Lower leg skin (tissue), 4 donors: Measurements from ENCODE around the gene RAPGEF2. TPM values are rescaled to one million over a fixed set of nuclear protein-coding genes. Genes with fewer than 3 reads are reported as not detected.

Experiments
- DNase-seq, 2 donors: peaks; one replicate each; pipeline ENCODE4 v3.0.0-alpha.2; 2019; ENCODE audit warnings: low spot score in 2 of 2
- H3K4me3 ChIP-seq: fragments of 200-600 bp; sonication (generic); 2 replicates; pipeline ENCODE4 v1.5.1; 2017; ENCODE audit warnings: mild to moderate bottlenecking, low read depth; ENCODE audit not compliant: poor library complexity, severe bottlenecking
- POLR2A ChIP-seq, 2 donors: fragments of 450-650 bp; IDR thresholded peaks; one replicate each; pipeline ENCODE4 v1.6.1; 2016 to 2017; ENCODE audit warnings: antibody characterized with exemption in 2 of 2, mild to moderate bottlenecking in 1 of 2, moderate library complexity in 1 of 2
- WGBS, 2 donors: methylation state at CpG; one replicate each; pipeline ENCODE4 v1.1.5; 2018; 5-methylcytosine and 5-hydroxymethylcytosine counted together
- intact Hi-C: fragments of 100-400 bp; cut with DNase I; formaldehyde crosslinking; loops from one replicate; pipeline ENCODE4 v1.15.0; 2023; ENCODE audit warnings: low total_unique reads
- total RNA-seq, 4 donors: library from RNA; depleted of rRNA; stranded (reverse); fragments of >200 nt; gene quantifications; one replicate each; pipeline ENCODE4 v1.1.0, GENCODE V29; 2016
- TF ChIP-seq, protein P1 (sequence below), 3 donors: fragments of 450-650 bp; IDR thresholded peaks; one replicate each; pipeline ENCODE4 v1.5.1; 2016; ENCODE audit warnings: antibody characterized with exemption in 3 of 3, mild to moderate bottlenecking in 3 of 3, moderate library complexity in 2 of 3

RAPGEF2 gene
- total RNA-seq, 4 donors from 2014 or later, result 38.3 to 51.7 (median 40.4) TPM

DNA sequence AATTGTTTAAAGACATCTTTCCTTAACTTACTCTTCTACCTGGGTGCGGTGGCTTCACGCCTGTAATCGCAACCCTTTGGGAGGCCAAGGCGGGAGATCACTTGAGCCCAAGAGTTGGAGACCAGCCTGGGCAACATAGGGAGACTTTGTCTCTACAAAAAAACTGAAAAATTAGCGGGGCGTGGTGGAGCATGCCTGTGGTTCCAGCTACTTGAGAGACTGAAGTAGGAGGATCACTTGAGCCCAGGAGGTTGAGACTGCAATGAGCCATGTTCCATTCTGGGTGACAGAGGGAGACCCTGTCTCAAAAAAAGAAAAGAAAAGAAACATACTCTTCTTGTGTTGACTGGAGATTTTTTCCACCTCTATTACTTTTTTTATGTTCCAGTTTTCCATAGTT lies 181.9 kb downstream of the RAPGEF2 start:
- no peak for DNase-seq
- intact Hi-C loops, result no loop called here
- TF ChIP-seq POLR2A (IDR thresholded peaks at IDR 0.05), result no peak
- TF ChIP-seq, protein P1, sequence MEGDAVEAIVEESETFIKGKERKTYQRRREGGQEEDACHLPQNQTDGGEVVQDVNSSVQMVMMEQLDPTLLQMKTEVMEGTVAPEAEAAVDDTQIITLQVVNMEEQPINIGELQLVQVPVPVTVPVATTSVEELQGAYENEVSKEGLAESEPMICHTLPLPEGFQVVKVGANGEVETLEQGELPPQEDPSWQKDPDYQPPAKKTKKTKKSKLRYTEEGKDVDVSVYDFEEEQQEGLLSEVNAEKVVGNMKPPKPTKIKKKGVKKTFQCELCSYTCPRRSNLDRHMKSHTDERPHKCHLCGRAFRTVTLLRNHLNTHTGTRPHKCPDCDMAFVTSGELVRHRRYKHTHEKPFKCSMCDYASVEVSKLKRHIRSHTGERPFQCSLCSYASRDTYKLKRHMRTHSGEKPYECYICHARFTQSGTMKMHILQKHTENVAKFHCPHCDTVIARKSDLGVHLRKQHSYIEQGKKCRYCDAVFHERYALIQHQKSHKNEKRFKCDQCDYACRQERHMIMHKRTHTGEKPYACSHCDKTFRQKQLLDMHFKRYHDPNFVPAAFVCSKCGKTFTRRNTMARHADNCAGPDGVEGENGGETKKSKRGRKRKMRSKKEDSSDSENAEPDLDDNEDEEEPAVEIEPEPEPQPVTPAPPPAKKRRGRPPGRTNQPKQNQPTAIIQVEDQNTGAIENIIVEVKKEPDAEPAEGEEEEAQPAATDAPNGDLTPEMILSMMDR (IDR thresholded peaks at IDR 0.05), result no peak
- H3K4me3 ChIP-seq, result no peak overlapping the region
- WGBS, 2 donors, result 79 to 97% methylated on average over 6 of the region's 6 CpGs

- H3K4me3 ChIP-seq, result no peak overlapping the region
- 91 to 98% methylated on average over 1 of the region's 1 CpG for WGBS, 2 donors
- no peak for DNase-seq
- TF ChIP-seq, protein P1 (IDR thresholded peaks at IDR 0.05), result no peak
- no peak for TF ChIP-seq POLR2A (IDR thresholded peaks at IDR 0.05)
- intact Hi-C loops, result no loop called here
Observed at GRCh38 chr4:159287767-159288166, 184.9 kb downstream of the RAPGEF2 start.

- H3K4me3 ChIP-seq, result no peak overlapping the region
- TF ChIP-seq, protein P1 (IDR thresholded peaks at IDR 0.05), result no peak
- TF ChIP-seq POLR2A (IDR thresholded peaks at IDR 0.05), result no peak
- WGBS, 2 donors, result 83 to 87% methylated on average over 3 of the region's 3 CpGs
- no peak for DNase-seq
- intact Hi-C loops, result no loop called here
Observed at GRCh38 chr4:159289682-159290081, 186.8 kb downstream of the RAPGEF2 start.

- intact Hi-C loops, result no loop called here
- H3K4me3 ChIP-seq, result no peak overlapping the region
- WGBS, 2 donors, result 86 to 94% methylated on average over 2 of the region's 2 CpGs
- TF ChIP-seq, protein P1 (IDR thresholded peaks at IDR 0.05), result no peak
- no peak for TF ChIP-seq POLR2A (IDR thresholded peaks at IDR 0.05)
- no peak for DNase-seq
Observed at GRCh38 chr4:159290321-159291030, 187.6 kb downstream of the RAPGEF2 start.

GRCh38 chr4:159291176-159291575 lies 188.3 kb downstream of the RAPGEF2 start:
- H3K4me3 ChIP-seq, result no peak overlapping the region
- no peak for DNase-seq
- WGBS, 2 donors, result 90 to 98% methylated on average over 3 of the region's 3 CpGs
- intact Hi-C loops, result no loop called here
- TF ChIP-seq, protein P1 (IDR thresholded peaks at IDR 0.05), result no peak
- no peak for TF ChIP-seq POLR2A (IDR thresholded peaks at IDR 0.05)
